Measurements from ENCODE around the gene KLC4.
"Not testable (repeated sequence)": the region's sequence is repeated elsewhere in the genome, so short reads cannot be mapped to it uniquely, and the experiment has no call there.

Gene KLC4

GRCh38 chr6:43076464-43077332 is 17.3 kb downstream of the KLC4 start:
- peak; percentile 47 for DNase-seq (ENCODE audit: low read depth, low spot score)
- TF ChIP-seq CTCF (IDR thresholded peaks at IDR 0.05; ENCODE audit: low read depth, low read length) = no peak
- H3K4me3 ChIP-seq (ENCODE audit: low read depth, low read length) = peak overlapping the region; percentile 91
- in situ Hi-C loops (cut with HindIII; ENCODE audit: low sequenced_read_pairs) = no loop called here

- no peak for DNase-seq (ENCODE audit: low read depth, low spot score)
- no peak for TF ChIP-seq CTCF (IDR thresholded peaks at IDR 0.05; ENCODE audit: low read depth, low read length)
- H3K4me3 ChIP-seq (ENCODE audit: low read depth, low read length) = peak overlapping the region; percentile 91
- in situ Hi-C loops (cut with HindIII; ENCODE audit: low sequenced_read_pairs) = no loop called here
Observed at GRCh38 chr6:43077333-43077809, 17.9 kb downstream of the KLC4 start.

- H3K4me3 ChIP-seq (ENCODE audit: low read depth, low read length) = peak overlapping the region; percentile 91
- DNase-seq (ENCODE audit: low read depth, low spot score) = no peak
- no peak for TF ChIP-seq CTCF (IDR thresholded peaks at IDR 0.05; ENCODE audit: low read depth, low read length)
- in situ Hi-C loops (cut with HindIII; ENCODE audit: low sequenced_read_pairs) = no loop called here
Observed at GRCh38 chr6:43077981-43078511, 18.6 kb downstream of the KLC4 start.

- peak; percentile 59 for DNase-seq (ENCODE audit: low read depth, low spot score)
- peak overlapping the region; percentile 91 for H3K4me3 ChIP-seq (ENCODE audit: low read depth, low read length)
- in situ Hi-C loops (cut with HindIII; ENCODE audit: low sequenced_read_pairs) = no loop called here
Observed at GRCh38 chr6:43078691-43079090, 19.3 kb downstream of the KLC4 start.

GRCh38 chr6:43081043-43081442 is 21.6 kb downstream of the KLC4 start:
- in situ Hi-C loops (cut with HindIII; ENCODE audit: low sequenced_read_pairs) = no loop called here
- DNase-seq (ENCODE audit: low read depth, low spot score) = no peak
- H3K4me3 ChIP-seq (ENCODE audit: low read depth, low read length) = no peak overlapping the region
- TF ChIP-seq CTCF (IDR thresholded peaks at IDR 0.05; ENCODE audit: low read depth, low read length) = no peak

More at GRCh38 chr6:43078691-43079090, 19.3 kb downstream of the KLC4 start:
- no peak for TF ChIP-seq CTCF (IDR thresholded peaks at IDR 0.05; ENCODE audit: low read depth, low read length)

GRCh38 chr6:43081922-43082321 is 22.5 kb downstream of the KLC4 start:
- H3K4me3 ChIP-seq (ENCODE audit: low read depth, low read length); in situ Hi-C loops (cut with HindIII; ENCODE audit: low sequenced_read_pairs): not testable (repeated sequence)
- peak; percentile 24 for DNase-seq (ENCODE audit: low read depth, low spot score)
